ENCODE measurements around the gene TTLL7. TPM values are rescaled to one million over a fixed set of nuclear protein-coding genes. Genes with fewer than 3 reads are reported as not detected.

The TTLL7 gene
- total RNA-seq, 1 experiment from 2014 or later, result not detected

DNA sequence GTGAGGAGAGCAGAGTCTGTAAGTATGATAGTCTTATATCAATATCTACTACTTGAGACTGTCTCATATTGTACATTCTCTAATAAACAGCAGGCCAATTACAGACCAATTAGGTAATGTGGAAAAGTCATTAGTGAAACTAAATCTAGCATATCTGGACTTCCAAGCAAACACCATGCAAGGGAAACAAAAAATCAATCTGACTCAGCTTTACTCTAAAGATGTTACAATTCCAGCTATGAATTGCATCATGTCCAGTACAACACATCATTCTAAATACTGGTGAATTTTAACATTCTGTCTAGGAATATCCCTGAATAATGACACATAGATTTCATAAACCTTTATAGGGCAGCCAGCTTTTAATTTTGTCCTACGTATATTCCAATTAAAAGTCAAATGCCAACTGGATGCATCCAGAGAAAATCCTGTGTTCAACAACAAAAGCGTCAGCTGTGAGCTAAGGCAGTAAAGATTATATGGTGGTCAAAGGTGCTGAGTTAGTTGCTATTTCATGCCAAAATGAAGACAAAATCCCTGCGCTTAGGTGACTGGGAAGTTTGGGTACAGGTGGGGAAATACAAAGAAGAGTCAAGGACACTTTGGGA is 159.3 kb downstream of the TTLL7 start:
- DNase-seq (ENCODE audit: low spot score), result no peak
- in situ Hi-C loops (cut with HindIII; ENCODE audit: low sequenced_read_pairs), result no loop called here

GRCh38 chr1:83838573-83838972 is 160.4 kb downstream of the TTLL7 start:
- no peak for DNase-seq (ENCODE audit: low spot score)
- in situ Hi-C loops (cut with HindIII; ENCODE audit: low sequenced_read_pairs), result no loop called here

DNA sequence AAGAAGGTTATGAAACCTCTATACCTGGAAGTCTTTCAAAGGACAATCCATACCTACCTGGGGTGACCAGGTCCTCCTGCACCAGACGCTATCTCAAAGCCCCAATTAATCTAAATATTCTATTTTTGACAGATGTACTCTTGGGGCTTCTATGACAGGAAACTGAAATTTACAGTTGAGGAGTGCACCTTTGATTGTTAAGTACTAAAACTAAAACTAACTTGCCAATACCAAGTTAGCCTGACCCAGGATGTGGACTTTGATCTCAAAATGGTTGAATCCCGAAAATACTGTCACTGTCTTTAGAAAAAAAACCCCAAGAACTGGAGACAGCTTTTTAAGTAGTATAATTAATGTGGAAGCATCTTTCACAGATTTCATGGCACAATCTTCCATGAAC is 162.4 kb downstream of the TTLL7 start:
- in situ Hi-C loops (cut with HindIII; ENCODE audit: low sequenced_read_pairs), result no loop called here
- no peak for DNase-seq (ENCODE audit: low spot score)

GRCh38 chr1:83834621-83835264 is 164.2 kb downstream of the TTLL7 start:
- DNase-seq (ENCODE audit: low spot score), result no peak
- in situ Hi-C loops (cut with HindIII; ENCODE audit: low sequenced_read_pairs), result no loop called here

DNA sequence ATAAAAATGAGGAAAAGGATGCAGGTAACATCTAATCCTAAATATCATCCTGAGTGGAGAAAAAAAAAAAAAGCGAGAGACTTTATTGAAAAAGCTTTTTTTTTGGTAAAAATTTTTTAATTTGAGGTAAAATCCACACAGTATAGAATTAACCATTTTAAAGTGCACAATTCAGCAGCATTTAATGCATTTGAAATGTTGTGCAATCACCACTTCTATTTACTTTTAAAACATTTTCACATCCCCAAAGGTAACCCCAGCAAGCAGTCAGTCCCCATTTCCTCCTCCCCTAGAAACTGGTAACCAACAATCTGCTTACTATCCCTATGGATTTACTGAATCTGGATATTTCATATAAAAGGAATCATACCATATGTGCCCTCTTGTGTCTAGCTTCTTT is 166.7 kb downstream of the TTLL7 start:
- in situ Hi-C loops (cut with HindIII; ENCODE audit: low sequenced_read_pairs), result no loop called here
- DNase-seq (ENCODE audit: low spot score), result no peak

GRCh38 chr1:83829106-83829505 is 169.8 kb downstream of the TTLL7 start:
- in situ Hi-C loops (cut with HindIII; ENCODE audit: low sequenced_read_pairs), result no loop called here
- no peak for DNase-seq (ENCODE audit: low spot score)

GRCh38 chr1:83828456-83828855 is 170.5 kb downstream of the TTLL7 start:
- DNase-seq (ENCODE audit: low spot score), result no peak
- in situ Hi-C loops (cut with HindIII; ENCODE audit: low sequenced_read_pairs), result no loop called here

- DNase-seq (ENCODE audit: low spot score), result no peak
- in situ Hi-C loops (cut with HindIII; ENCODE audit: low sequenced_read_pairs), result no loop called here
Measured at GRCh38 chr1:83827741-83828140, 171.2 kb downstream of the TTLL7 start.

DNA sequence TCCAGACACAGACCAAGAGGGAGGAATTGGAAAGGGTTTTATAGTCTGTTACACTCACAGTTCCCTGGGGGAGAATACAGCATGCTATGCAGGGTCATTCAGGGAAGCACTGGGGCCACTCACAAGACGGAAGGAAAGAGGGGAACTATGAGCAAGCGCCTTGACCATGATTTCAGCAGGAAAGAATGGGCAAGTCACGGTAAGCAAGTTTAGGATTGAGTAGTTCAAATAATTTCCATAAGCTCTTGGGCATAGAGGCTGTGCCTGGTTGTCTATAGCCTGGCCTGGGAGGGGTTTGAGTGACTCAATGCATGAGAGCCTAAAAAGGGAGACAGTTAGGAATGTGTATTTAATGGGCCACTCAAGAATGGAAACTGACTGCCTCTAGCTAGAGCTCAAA is 176.7 kb downstream of the TTLL7 start:
- DNase-seq (ENCODE audit: low spot score), result no peak
- in situ Hi-C loops (cut with HindIII; ENCODE audit: low sequenced_read_pairs), result no loop called here

GRCh38 chr1:83819436-83819835 is 179.5 kb downstream of the TTLL7 start:
- in situ Hi-C loops (cut with HindIII; ENCODE audit: low sequenced_read_pairs), result no loop called here
- no peak for DNase-seq (ENCODE audit: low spot score)

DNA sequence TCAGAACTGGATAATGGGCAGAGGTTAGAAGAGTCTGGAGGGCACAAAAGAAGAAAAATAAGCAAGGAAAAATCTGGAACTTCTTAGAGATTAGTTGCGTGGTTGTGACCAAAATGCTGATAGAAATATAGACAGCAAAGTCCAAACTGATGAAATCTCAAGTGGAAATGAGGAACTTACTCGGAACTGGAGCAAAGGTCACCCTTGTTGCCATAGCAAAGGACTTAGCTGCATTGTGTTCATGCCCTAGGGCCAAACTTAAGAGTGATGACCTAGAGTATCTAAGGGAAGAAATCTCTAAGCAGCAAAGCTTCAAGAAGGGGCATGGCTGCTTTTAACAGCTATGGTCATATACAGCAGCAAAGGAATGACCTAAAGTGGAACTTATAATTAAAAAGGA is 180.0 kb downstream of the TTLL7 start:
- no peak for DNase-seq (ENCODE audit: low spot score)
- in situ Hi-C loops (cut with HindIII; ENCODE audit: low sequenced_read_pairs), result no loop called here

DNA sequence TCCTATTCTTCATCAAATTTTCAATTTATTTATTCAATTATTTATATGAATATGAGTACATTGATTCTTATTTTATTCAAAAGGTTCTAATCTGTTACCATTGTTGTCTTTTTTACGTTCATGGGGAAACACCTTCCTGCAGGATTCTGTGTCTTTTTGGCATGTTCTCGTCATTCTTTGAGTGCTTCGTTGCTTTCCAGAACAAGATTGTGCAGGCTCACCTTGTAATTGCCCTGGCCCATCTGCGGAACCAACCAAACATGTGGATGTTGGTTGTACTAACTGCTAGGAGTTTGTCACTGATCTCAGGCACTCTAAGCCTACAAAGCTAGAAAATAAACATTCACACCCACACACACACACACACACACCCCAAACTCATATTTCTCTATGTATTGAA is 182.1 kb downstream of the TTLL7 start:
- DNase-seq (ENCODE audit: low spot score), result no peak
- in situ Hi-C loops (cut with HindIII; ENCODE audit: low sequenced_read_pairs), result no loop called here

- in situ Hi-C loops (cut with HindIII; ENCODE audit: low sequenced_read_pairs), result no loop called here
- DNase-seq (ENCODE audit: low spot score), result peak; percentile 4
Measured at GRCh38 chr1:83815330-83815729, 183.6 kb downstream of the TTLL7 start.

Other genes starting within 250 kb of the TTLL7 start
- gene PRKACB, start 145.1 kb upstream of the TTLL7 start, total RNA-seq (2014; rRNA removed; shearing (Covaris generic)), result 7.5 and 15.5 TPM in 2 replicates